MM.1S (cell line): ENCODE data around the gene HCAR3.

Experiments
- CTCF ChIP-seq: fragments of 300-600 bp; sonication (generic); IDR thresholded peaks from 2 replicates; pipeline ENCODE4 v1.5.1; 2016; ENCODE audit warnings: antibody characterized with exemption, low read length, mixed read lengths
- EZH2phosphoT487 ChIP-seq: fragments of 300-600 bp; sonication (generic); IDR thresholded peaks from 2 replicates; pipeline ENCODE4 v1.6.1; 2018; ENCODE audit warnings: antibody characterized with exemption, low read length

GRCh38 chr12:122725452-122726079 is 9.0 kb upstream of the HCAR3 start:
- TF ChIP-seq CTCF (no peak), EZH2phosphoT487 (no peak)
